BE2C (cell line): ENCODE results near the gene PPARG.

Source experiments
- DNase-seq: peaks from one replicate; pipeline ENCODE4 v3.0.0-alpha.2; 2020
- H3K27me3 ChIP-seq: fragments of 250-450 bp; sonication (Bioruptor Pico); 2 replicates; pipeline ENCODE4 v1.5.1; 2020; ENCODE audit warnings: mild to moderate bottlenecking
- H3K36me3 ChIP-seq: fragments of 250-450 bp; sonication (Bioruptor Pico); 2 replicates; pipeline ENCODE4 v1.5.1; 2020; ENCODE audit warnings: mild to moderate bottlenecking
- H3K4me1 ChIP-seq: fragments of 250-450 bp; sonication (Bioruptor Pico); 2 replicates; pipeline ENCODE4 v1.5.1; 2020
- H3K4me3 ChIP-seq: 2 replicates; pipeline ENCODE4 v1.5.1; 2011; ENCODE audit warnings: low read depth, low read length
- H3K9me3 ChIP-seq: fragments of 250-450 bp; sonication (Bioruptor Pico); 2 replicates; pipeline ENCODE4 v1.5.1; 2020
- TF ChIP-seq, protein P1 (sequence below): IDR thresholded peaks from 2 replicates; pipeline ENCODE4 v1.5.1; 2012; ENCODE audit warnings: mild to moderate bottlenecking, low read depth, low read length

Gene PPARG

DNA sequence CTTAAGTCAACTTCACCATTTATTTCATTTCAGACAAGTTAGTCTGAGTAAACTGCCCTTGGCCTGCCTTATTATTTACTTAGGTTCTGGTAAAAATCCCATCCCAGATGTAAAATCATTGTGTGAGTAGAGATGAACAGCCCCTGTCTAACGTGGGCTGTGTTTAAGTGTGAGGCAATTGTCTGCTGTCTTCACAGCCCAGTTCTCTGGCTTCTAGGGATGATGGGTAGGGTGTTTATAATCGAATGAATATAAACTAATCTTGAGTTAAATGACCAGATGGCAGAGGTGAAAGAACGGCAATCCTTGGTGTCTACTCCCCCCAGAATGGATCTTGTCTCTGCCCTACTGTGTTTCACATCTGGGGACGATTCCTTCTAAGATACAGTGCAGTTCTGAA lies 20.8 kb downstream of the PPARG start:
- Histone ChIP-seq H3K27me3 (no peaks in the 10 kb centered on the region), H3K9me3 (no peaks in the 10 kb centered on the region), H3K4me3 (no peak overlapping the region), H3K36me3 (no peaks in the 10 kb centered on the region), H3K4me1 (no peaks in the 10 kb centered on the region)
- DNase-seq: no peak
- TF ChIP-seq, protein P1, sequence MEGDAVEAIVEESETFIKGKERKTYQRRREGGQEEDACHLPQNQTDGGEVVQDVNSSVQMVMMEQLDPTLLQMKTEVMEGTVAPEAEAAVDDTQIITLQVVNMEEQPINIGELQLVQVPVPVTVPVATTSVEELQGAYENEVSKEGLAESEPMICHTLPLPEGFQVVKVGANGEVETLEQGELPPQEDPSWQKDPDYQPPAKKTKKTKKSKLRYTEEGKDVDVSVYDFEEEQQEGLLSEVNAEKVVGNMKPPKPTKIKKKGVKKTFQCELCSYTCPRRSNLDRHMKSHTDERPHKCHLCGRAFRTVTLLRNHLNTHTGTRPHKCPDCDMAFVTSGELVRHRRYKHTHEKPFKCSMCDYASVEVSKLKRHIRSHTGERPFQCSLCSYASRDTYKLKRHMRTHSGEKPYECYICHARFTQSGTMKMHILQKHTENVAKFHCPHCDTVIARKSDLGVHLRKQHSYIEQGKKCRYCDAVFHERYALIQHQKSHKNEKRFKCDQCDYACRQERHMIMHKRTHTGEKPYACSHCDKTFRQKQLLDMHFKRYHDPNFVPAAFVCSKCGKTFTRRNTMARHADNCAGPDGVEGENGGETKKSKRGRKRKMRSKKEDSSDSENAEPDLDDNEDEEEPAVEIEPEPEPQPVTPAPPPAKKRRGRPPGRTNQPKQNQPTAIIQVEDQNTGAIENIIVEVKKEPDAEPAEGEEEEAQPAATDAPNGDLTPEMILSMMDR: no peak

DNA sequence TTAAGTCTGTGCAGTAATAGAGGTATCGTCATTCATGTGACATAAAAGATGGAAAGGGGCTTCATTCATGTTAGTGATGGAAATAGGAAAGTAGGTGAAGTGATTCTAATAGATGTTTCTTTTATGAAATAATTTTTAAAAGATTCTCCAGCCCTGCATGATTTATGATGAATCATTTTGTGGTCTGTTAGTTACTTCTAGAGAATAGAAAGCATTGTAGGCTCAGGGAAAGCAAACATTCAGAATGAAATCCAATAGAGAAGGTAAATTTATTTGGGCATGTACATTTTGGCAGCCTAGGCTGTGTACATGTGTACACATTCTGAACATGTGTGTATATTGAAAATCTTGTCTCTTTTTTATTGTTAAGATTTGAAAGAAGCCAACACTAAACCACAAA lies 23.1 kb downstream of the PPARG start:
- Histone ChIP-seq H3K4me1 (no peaks in the 10 kb centered on the region), H3K4me3 (no peak overlapping the region), H3K27me3 (no peaks in the 10 kb centered on the region), H3K9me3 (no peaks in the 10 kb centered on the region), H3K36me3 (no peaks in the 10 kb centered on the region)
- DNase-seq: no peak
- TF ChIP-seq, protein P1: no peak

DNA sequence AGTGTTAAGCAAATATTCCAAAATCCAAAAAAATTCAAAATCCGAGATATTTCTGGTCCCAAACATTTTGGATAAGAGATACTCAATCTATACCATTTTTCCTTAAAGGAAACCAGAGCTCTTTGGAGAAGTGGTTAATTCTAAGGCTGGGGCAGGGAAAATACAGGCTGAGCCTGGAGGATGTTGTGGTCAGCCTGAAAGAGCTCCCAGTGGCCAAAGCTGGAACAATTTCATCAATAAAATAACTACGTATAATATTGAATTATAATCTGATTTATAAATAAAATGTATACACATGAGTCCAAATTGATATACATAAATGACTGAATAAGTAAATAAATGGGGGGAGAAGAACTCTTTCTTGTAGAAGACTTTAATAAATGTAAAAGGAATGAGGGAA lies 24.6 kb downstream of the PPARG start:
- Histone ChIP-seq H3K4me1 (no peaks in the 10 kb centered on the region), H3K4me3 (no peak overlapping the region), H3K36me3 (no peaks in the 10 kb centered on the region), H3K27me3 (no peaks in the 10 kb centered on the region), H3K9me3 (no peaks in the 10 kb centered on the region)
- TF ChIP-seq, protein P1: no peak
- DNase-seq: no peak

DNA sequence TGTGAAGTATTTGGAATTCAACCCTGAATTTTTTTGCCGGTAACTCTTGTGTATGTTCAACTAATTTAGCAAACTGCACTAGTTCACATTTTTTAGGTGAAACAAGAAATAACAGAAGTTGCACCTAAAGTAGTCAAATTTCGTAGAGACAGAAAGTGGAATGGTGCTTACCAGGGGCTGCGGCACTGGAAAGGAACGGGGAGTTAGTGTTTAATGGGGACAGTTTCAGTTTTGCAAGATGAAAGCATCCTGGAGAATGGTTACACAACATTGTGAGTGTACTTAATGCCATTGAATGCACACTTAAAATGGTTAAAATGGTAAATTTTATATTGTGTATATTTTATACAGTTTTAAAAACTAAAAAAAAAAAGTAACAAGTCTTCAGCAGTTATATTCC lies 27.4 kb downstream of the PPARG start:
- no peak overlapping the region for H3K4me3 ChIP-seq
- TF ChIP-seq, protein P1: no peak
- no peaks in the 10 kb centered on the region for H3K9me3 ChIP-seq
- no peaks in the 10 kb centered on the region for H3K4me1 ChIP-seq
- H3K36me3 ChIP-seq: no peaks in the 10 kb centered on the region
- no peak for DNase-seq
- H3K27me3 ChIP-seq: no peaks in the 10 kb centered on the region

DNA sequence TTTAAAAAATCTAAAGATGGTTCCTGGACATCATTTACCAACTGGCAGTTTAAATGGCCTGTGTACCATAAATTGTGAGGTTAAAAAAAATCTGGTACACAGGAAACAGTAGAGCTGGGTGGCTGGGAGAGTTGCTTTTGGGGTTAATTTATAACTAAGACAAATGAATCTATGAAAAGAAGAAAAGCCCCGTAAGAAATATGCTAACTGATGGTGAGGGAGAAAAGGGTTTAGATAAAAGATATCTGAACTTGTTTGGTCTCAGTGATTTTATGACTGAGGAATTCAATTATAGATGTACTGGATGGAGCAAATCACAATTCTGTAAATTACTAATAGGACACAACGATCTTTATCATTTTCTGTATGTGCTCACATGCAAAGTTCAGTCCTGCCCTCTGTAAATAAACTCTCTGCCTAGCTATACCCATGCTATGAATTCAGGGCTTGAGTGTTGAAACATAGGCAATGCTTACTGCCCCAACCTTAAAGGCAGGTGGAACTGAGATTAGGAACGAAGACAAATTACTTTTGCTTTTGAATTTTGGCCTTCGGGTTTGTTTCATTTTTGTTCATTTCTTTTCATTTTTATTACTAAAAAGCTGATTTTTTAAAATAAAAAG lies 28.0 kb downstream of the PPARG start:
- no peak for DNase-seq
- no peaks in the 10 kb centered on the region for H3K9me3 ChIP-seq
- no peaks in the 10 kb centered on the region for H3K27me3 ChIP-seq
- no peaks in the 10 kb centered on the region for H3K36me3 ChIP-seq
- no peak overlapping the region for H3K4me3 ChIP-seq
- no peaks in the 10 kb centered on the region for H3K4me1 ChIP-seq
- TF ChIP-seq, protein P1: no peak

DNA sequence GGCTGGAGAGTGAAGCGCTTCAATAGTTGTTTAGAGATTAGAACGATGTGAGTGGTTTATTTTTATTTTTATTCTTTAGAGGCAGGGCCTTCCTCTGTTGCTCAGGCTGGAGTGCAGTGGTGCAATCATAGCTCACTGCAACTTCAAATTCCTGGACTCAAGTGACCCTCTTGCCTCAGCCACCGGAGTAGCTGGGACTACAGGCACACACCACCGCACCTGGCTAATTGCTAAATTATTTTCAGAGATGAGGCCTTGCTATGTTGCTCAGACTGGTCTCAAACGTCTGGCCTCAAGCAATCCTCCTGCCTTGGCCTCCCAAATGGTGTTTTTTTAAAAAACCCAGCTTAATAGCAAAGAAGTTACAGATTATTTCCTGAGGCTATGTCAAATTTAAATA lies 29.0 kb downstream of the PPARG start:
- Histone ChIP-seq H3K4me1 (no peaks in the 10 kb centered on the region), H3K36me3 (no peaks in the 10 kb centered on the region), H3K4me3 (no peak overlapping the region), H3K9me3 (no peaks in the 10 kb centered on the region), H3K27me3 (no peaks in the 10 kb centered on the region)
- no peak for DNase-seq
- TF ChIP-seq, protein P1: no peak
